Erythroblast (primary cell): ENCODE data around the gene LRP1.

Experiments used
- DNase-seq, 2 experiments: peaks; one replicate each; lab custom pipeline; 2025; lab: John Stamatoyannopoulos, UW
- GATA1 ChIP-seq: IDR thresholded peaks from 2 replicates; pipeline ENCODE4 v1.6.1; 2011; ENCODE audit warnings: low read depth, mild to moderate bottlenecking, control low read depth, low read length, moderate library complexity
- POLR2A ChIP-seq: IDR thresholded peaks from 2 replicates; pipeline ENCODE4 v1.6.1; 2011; ENCODE audit warnings: mild to moderate bottlenecking, low read length

Gene LRP1

DNA sequence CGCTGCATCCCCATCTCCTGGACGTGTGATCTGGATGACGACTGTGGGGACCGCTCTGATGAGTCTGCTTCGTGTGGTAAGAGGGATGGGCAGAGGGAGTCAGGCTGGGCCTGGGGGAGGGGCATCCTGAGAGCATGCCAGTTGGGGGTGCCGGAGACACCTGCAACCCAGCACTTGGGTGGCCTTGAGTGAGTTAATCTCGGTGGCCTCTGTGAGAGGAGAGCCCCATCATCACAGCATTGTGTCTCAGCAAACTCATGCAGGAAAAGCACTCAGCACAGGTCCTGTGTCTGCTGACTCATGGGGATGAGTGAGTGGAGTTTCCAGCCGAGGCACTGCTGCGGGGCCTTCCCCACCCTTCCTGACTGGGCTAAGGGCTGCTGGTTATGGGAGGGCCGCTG is 38.7 kb downstream of the LRP1 start:
- TF ChIP-seq GATA1 (no peak), POLR2A (no peak)
- DNase-seq: peak in 1 of 2 experiments; percentile 48

DNA sequence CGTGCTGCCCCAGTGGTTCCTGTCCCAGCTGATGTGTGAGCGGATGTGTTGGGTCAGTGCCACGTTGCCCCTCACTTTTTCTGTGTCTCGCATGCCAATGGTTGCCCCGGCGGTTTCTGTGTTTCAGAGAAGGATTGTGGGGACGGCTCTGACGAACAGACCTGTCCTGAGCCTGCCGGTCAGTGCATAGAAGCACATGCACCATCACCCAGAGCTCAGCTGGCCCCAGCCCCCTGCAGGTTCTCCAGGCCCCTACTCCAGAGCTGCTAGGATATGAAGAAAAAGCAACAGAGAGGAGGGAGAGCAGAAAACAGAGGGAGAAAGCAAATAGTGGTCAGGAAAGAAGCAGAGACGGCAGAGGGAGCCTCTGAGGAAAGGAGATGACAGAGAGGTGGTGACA is 39.8 kb downstream of the LRP1 start:
- no peak for DNase-seq
- TF ChIP-seq GATA1: no peak
- no peak for TF ChIP-seq POLR2A

DNA sequence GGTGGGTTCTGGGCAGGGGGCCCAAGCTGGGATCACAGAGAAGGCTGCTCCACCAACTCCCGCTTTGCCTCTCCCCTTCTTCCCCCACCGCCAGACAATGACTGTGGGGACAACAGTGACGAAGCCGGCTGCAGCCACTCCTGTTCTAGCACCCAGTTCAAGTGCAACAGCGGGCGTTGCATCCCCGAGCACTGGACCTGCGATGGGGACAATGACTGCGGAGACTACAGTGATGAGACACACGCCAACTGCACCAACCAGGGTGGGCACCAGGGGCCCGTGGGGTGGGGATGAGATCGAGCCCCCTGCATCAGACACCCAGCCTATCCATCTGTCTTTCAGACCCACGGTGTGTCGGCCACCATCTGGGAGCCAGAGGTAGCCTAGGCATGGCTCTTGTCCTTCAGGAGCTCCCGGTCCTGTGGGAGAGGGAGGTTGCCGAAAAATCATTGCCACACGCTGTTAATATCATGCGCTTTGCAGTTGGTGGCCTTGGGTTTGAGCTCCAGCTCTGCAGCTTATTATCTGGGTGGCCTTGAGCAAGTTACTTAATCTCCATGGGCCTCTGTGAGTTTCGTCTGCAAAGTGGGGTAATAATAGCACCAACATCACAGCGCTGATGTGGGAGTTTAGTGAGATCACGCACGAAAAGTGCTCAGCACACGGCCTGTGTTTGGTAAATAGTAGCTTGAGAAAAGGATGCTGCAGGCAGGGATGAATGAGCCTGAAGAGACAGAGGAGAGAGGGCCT is 40.9 kb downstream of the LRP1 start:
- DNase-seq: no peak
- TF ChIP-seq POLR2A (no peak), GATA1 (no peak)

DNA sequence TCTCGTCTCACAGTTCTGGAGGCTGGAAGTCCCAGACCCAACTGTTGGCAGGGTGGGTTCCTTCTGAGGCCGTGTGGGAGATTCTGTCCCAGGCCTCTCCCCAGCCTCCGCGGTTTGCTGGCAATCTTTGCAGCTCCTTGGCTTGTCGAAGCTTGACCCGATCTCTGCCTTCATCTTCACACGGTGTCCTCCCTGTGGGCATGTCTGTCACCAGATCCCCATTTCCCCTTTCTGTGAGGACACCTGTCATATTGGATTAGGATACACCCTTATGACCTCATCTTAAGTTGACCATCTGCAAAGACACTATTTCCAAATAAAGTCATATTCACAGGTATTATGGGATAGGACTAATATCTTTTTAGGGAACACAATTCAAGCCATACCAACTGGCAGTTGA is 41.7 kb downstream of the LRP1 start:
- no peak for TF ChIP-seq GATA1
- no peak for TF ChIP-seq POLR2A
- no peak for DNase-seq

DNA sequence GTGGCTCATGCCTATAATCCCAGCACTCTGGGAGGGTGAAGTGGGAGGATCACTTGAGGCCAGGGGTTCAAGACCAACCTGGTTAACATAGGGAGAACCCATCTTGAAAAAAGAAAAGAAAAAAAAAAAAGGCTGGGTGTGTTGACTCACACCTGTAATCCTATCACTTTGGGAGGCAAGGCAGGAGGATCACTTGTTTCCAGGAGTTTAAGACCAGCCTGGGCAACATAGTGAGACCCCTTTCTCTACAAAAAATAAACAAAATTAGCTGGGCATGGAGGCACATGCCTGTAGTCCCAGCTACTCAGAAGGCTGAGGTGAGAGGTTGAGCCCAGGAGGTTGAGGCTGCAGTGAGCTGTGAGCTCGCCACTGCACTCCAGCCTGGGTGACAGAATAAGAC is 42.1 kb downstream of the LRP1 start:
- TF ChIP-seq POLR2A: no peak
- no peak for TF ChIP-seq GATA1
- DNase-seq: no peak

DNA sequence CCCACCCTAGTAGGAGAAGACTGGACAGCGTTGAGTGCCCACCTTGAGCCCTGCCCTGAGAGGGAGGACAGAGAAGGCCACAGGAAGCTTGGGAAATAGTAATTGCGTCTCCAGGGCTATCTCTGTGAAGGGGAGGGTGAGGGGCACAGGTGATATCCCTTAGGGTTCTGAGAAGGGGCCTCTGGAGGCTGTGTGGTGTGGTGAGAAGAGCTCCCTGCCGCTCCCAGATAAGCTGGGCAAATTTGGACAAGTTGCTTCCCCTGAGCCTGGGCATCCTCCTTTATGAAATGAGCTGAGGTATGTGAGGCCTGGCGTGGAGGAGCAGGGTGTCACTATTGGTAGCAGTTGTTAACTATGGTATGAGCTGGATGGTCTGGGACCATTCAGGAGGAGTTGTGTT is 42.6 kb downstream of the LRP1 start:
- no peak for TF ChIP-seq POLR2A
- no peak for TF ChIP-seq GATA1
- DNase-seq: no peak

DNA sequence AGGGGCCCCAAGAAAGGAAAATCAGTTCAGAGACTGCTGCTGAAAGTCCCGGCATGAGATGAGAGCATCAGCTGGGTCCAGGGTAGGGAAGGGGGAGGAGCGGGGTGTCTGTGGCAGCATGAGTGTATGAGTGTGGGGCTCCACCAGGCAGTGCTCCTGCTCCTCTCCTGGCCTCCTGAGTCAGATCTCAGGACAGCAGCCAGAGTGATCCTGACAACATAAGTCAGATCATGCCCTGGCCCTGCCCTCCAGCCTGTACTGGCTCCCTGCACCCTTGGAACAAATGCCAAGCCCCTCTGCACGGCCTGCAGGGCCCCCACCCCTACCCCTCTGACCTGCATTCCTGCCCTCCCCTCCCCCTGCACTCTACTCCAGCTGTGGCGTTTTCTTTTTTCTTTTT is 43.4 kb downstream of the LRP1 start:
- TF ChIP-seq GATA1 (no peak), POLR2A (no peak)
- no peak for DNase-seq

DNA sequence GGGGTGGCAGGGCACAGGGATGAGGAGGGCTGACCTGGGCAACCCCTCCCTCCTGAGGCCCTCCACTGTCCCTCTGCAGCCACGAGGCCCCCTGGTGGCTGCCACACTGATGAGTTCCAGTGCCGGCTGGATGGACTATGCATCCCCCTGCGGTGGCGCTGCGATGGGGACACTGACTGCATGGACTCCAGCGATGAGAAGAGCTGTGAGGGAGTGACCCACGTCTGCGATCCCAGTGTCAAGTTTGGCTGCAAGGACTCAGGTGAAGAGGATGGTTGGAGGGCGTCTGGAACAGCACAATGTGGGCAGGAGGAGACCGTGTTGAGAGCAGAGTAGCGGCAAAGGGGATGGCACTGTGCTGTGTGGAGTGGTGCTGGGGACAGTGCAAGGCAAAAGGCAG is 44.8 kb downstream of the LRP1 start:
- TF ChIP-seq POLR2A (no peak), GATA1 (no peak)
- DNase-seq: peak; percentile 43 to 52

DNA sequence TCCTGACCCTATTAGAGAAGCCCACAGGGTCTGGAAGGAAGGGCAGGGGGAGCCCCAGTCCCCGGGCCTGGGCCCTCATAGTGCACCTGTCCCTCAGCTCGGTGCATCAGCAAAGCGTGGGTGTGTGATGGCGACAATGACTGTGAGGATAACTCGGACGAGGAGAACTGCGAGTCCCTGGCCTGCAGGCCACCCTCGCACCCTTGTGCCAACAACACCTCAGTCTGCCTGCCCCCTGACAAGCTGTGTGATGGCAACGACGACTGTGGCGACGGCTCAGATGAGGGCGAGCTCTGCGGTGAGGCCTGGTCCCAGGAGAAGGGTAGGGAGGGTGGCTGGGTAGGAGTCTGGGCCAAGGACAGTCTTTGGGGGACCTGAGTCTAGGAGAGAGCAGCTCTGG is 45.4 kb downstream of the LRP1 start:
- no peak for TF ChIP-seq GATA1
- TF ChIP-seq POLR2A: no peak
- DNase-seq: no peak

DNA sequence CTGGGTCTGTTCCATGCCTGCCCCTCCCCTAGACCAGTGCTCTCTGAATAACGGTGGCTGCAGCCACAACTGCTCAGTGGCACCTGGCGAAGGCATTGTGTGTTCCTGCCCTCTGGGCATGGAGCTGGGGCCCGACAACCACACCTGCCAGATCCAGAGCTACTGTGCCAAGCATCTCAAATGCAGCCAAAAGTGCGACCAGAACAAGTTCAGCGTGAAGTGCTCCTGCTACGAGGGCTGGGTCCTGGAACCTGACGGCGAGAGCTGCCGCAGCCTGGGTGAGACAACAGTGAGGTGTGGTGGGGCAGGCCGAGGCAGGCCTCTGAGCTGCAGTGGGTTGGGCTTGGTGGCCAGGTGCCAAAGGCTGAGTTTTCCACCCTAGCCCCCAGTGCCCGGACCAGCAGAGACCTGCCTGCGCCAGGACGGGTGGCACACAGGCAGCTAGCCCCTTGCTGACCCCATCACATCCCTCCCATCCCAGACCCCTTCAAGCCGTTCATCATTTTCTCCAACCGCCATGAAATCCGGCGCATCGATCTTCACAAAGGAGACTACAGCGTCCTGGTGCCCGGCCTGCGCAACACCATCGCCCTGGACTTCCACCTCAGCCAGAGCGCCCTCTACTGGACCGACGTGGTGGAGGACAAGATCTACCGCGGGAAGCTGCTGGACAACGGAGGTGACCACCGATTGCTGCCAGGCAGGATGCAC is 47.3 kb downstream of the LRP1 start:
- DNase-seq: peak; percentile 77 to 84

DNA sequence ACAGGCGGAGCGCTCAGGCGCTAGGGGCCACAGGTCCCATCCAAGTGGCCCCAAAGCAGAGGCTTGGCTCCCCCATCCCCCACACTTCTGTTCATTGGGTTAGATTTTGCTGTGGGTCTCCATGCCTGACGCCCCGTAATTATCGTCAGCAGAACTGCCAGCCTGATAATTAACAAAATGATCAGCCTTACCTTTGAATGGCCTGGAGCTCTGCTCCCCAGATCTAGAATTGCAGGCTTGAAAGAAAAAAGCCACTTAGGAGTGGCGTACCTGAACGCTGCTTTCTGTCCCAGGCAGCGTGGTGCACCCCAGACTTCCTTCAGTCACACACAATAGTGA is 47.8 kb downstream of the LRP1 start:
- no peak for TF ChIP-seq POLR2A
- no peak for TF ChIP-seq GATA1
- DNase-seq: no peak

More for the DNA sequence above, 47.3 kb downstream of the LRP1 start:
- TF ChIP-seq GATA1: no peak
- no peak for TF ChIP-seq POLR2A

DNA sequence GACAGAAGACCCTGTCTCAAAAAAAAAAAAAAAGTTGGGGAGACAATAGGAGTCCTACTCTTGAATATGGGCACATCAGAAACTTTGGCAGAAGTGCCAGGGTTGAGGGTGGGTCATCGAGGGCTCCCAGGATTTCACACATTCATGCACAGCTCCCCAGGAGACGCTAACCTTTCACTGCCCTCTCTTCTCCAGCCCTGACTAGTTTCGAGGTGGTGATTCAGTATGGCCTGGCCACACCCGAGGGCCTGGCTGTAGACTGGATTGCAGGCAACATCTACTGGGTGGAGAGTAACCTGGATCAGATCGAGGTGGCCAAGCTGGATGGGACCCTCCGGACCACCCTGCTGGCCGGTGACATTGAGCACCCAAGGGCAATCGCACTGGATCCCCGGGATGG is 48.6 kb downstream of the LRP1 start:
- peak in 1 of 2 experiments; percentile 15 for DNase-seq

DNA sequence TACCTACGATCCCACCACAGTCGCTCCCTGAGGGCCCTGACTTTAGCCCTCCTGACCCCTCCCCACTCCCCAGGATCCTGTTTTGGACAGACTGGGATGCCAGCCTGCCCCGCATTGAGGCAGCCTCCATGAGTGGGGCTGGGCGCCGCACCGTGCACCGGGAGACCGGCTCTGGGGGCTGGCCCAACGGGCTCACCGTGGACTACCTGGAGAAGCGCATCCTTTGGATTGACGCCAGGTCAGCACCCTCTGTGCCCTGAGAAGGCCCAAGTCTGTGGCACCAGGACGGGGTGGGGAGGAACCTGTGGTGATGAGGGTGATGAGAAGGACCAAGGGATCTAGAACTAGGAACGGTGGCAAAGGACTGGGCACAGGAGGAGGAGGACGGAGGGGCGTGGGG is 49.1 kb downstream of the LRP1 start:
- DNase-seq: no peak
- TF ChIP-seq GATA1: no peak
- no peak for TF ChIP-seq POLR2A

More for the DNA sequence above, 48.6 kb downstream of the LRP1 start:
- TF ChIP-seq POLR2A (no peak), GATA1 (no peak)

DNA sequence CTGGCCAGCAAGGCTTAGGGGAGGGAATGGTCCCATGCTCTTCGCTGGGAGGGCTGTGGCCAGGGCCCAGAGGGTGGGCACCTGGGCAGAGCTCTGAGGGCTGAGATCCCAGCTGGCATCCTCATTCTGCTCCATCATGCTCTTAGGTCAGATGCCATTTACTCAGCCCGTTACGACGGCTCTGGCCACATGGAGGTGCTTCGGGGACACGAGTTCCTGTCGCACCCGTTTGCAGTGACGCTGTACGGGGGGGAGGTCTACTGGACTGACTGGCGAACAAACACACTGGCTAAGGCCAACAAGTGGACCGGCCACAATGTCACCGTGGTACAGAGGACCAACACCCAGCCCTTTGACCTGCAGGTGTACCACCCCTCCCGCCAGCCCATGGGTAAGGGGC is 49.9 kb downstream of the LRP1 start:
- TF ChIP-seq GATA1 (no peak), POLR2A (no peak)

More for the DNA sequence above, 49.9 kb downstream of the LRP1 start:
- no peak for DNase-seq
